Measurements from ENCODE around the gene TASL. TPM values are rescaled to one million over a fixed set of nuclear protein-coding genes. Genes with fewer than 3 reads are reported as not detected.
A peak's percentile ranks its signal among the peaks of the same experiment; 100 is the strongest.

TASL gene
- total RNA-seq, 3 donors from 2014 or later, result 0.67 to 1.1 (median 1.1) TPM

DNA sequence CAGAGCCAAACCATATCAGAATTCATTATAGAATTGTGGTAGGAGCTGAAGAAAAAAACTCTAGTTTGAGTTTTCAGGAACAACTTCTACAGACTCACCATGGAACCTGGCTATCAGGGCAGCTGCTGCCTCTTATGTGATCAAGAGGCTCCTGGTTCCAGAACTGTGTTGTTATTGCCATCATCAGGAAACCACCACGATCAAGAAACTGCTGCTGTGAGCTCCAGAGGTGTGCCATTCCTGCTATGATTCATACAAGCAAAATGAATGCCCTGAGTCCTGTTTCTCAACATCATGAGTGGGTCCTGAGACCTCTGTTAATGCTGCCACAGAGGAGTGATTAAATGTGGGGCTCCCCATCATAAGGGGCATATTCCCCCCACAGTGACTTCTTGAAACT lies 43.7 kb downstream of the TASL start:
- Histone ChIP-seq H3K9me3 (no peaks in the 10 kb centered on the region), H3K4me1 (ENCODE audit: low read depth) (no peaks in the 10 kb centered on the region), H3K36me3 (ENCODE audit: low read depth) (no peaks in the 10 kb centered on the region), H3K4me3 (no peak overlapping the region)
- intact Hi-C loops (cut with DNase I, micrococcal nuclease), result no loop called here
- TF ChIP-seq, protein P1, sequence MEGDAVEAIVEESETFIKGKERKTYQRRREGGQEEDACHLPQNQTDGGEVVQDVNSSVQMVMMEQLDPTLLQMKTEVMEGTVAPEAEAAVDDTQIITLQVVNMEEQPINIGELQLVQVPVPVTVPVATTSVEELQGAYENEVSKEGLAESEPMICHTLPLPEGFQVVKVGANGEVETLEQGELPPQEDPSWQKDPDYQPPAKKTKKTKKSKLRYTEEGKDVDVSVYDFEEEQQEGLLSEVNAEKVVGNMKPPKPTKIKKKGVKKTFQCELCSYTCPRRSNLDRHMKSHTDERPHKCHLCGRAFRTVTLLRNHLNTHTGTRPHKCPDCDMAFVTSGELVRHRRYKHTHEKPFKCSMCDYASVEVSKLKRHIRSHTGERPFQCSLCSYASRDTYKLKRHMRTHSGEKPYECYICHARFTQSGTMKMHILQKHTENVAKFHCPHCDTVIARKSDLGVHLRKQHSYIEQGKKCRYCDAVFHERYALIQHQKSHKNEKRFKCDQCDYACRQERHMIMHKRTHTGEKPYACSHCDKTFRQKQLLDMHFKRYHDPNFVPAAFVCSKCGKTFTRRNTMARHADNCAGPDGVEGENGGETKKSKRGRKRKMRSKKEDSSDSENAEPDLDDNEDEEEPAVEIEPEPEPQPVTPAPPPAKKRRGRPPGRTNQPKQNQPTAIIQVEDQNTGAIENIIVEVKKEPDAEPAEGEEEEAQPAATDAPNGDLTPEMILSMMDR (IDR thresholded peaks at IDR 0.05), result no peak
- ATAC-seq, result peak; percentile 17
- DNase-seq, result no peak

DNA sequence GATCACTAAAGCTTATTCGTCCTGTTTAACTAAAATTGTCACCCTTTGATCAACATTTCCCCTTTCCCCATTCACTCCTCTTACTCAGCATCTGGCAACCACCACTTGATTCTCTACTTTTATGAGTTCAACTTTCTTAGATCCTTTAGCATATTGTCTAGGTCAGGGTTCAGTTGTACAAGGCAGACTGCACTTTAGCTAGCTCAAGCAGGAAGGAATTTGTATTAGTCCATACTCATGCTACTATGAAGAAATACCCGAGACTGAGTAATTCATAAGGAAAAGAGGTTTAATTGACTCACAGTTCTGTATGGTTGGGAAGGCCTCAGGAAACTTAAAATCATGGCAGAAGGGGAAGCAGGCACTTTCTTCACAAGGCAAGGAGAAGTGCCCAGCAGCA lies 44.3 kb downstream of the TASL start:
- no peaks in the 10 kb centered on the region for H3K4me1 ChIP-seq (ENCODE audit: low read depth)
- no peak for DNase-seq
- H3K36me3 ChIP-seq (ENCODE audit: low read depth), result no peaks in the 10 kb centered on the region
- no peaks in the 10 kb centered on the region for H3K9me3 ChIP-seq
- peak; percentile 54 for ATAC-seq
- intact Hi-C loops (cut with DNase I, micrococcal nuclease), result no loop called here
- TF ChIP-seq, protein P1 (IDR thresholded peaks at IDR 0.05), result no peak
- no peak overlapping the region for H3K4me3 ChIP-seq

DNA sequence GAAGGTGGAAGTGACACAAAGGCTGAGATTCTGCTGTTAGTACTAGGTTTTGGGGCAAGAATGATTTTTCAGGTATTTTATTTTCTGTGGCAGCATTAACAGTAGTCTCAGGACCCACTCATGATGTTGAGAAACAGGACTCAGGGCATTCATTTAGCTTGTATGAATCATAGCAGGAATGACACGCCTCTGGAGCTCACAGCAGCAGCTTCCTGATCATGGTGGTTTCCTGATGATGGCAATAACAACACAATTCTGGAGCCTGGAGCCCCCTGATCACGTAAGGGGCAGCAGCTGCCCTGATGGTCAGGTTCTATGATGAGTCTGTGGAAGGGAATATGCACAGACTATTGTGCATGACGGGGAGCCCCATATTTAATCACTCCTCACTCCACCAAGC lies 47.0 kb downstream of the TASL start:
- TF ChIP-seq, protein P1 (IDR thresholded peaks at IDR 0.05), result no peak
- Histone ChIP-seq H3K4me3 (no peak overlapping the region), H3K4me1 (ENCODE audit: low read depth) (no peaks in the 10 kb centered on the region), H3K9me3 (no peaks in the 10 kb centered on the region), H3K36me3 (ENCODE audit: low read depth) (no peaks in the 10 kb centered on the region)
- intact Hi-C loops (cut with DNase I, micrococcal nuclease), result no loop called here
- DNase-seq (no peak), ATAC-seq (no peak)

DNA sequence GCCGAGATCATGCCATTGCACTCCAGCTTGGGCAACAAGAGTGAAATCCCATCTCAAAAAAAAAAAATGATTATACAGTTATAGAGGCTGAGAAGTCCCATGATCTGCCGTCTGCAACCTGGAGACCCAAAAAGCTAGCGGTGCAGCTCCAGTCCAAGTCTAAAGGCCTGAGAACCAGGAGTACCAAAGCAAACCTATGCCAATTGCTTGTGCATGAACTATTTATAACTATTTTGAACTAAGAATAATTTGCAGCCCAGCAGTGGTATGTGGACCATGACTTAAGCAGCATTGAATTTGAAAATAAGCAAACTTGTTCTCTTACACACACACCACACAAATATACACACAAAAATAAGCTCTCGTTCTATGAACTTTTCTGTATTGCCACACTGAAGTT lies 51.8 kb downstream of the TASL start:
- no peaks in the 10 kb centered on the region for H3K9me3 ChIP-seq
- intact Hi-C loops (cut with DNase I, micrococcal nuclease), result no loop called here
- ATAC-seq (no peak), DNase-seq (no peak)
- H3K36me3 ChIP-seq (ENCODE audit: low read depth), result no peaks in the 10 kb centered on the region
- TF ChIP-seq, protein P1 (IDR thresholded peaks at IDR 0.05), result no peak
- no peak overlapping the region for H3K4me3 ChIP-seq
- H3K4me1 ChIP-seq (ENCODE audit: low read depth), result no peaks in the 10 kb centered on the region

DNA sequence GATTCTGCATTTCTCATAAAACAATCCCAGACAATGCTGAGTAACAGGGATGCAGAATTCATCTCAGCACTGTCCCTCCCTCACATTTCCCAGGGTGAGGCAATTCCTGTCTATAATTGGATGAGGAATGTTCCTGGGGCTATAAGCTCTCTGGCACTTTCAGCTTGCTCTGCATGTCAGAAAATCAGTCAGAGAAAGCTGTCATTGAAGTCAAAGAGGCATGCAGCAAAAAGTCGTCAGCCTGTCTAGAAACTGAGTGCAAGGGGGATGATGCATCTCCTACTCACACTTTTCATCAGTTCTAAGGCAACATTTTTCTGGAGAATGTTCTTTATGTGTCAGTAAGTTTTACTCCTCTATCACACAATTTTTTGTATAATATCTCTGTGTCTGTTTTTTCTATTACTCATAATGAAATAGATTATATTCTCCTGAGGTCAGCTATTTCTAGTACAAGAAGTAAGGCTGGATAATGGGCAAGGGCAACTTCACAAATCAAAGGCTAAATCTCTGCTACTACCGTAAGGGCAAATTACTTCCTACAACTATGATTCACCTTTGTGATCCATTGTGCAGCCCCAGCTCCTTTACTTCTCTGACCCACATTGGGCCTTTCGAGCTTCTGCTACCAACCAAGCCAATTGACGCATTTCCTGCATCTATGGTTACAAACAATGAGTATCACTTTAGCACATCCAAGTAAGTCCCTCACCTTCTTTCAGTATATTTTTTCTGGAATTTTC lies 56.0 kb downstream of the TASL start:
- Histone ChIP-seq H3K9me3 (no peaks in the 10 kb centered on the region), H3K4me1 (ENCODE audit: low read depth) (no peaks in the 10 kb centered on the region), H3K4me3 (no peak overlapping the region), H3K36me3 (ENCODE audit: low read depth) (no peaks in the 10 kb centered on the region)
- no peak for DNase-seq
- intact Hi-C loops (cut with DNase I, micrococcal nuclease), result no loop called here
- ATAC-seq, result no peak
- TF ChIP-seq, protein P1 (IDR thresholded peaks at IDR 0.05), result no peak

All from mucosa of descending colon (tissue), 3 donors.